Measurements from ENCODE around the gene RBBP9. TPM values are rescaled to one million over a fixed set of nuclear protein-coding genes. Genes with fewer than 3 reads are reported as not detected.
"Not testable (repeated sequence)": the region's sequence is repeated elsewhere in the genome, so short reads cannot be mapped to it uniquely, and the experiment has no call there.

The RBBP9 gene
- polyA plus RNA-seq, 1 donor from 2014 or later = 34.4 TPM

DNA sequence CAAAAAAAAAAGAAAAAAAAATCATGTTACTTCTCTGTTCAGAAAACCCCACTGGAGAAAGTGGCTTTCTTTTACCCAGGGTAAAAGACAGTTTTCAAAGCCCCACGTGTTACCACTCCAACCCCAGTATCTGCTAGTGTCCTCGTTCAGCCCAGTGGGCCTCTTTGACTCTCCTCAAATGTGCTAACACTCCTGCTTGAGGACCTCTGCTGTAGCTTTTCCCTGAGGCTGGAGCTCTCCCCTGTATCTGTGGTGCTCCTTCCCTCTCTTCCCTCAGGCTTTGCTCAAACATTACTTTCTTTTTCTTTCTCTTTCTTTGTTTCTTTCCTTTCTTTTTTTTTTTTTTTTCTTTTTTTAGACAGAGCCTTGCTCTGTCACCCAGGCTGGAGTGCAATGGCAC lies 26.0 kb upstream of the RBBP9 start:
- Histone ChIP-seq H3K79me2 (replicated peaks; ENCODE audit: insufficient read depth, low read length) (no peaks in the 10 kb centered on the region), H3K27me3 (ENCODE audit: insufficient read depth, low read depth, low read length) (no peaks in the 10 kb centered on the region), H3K36me3 (ENCODE audit: insufficient read depth, low read length) (no peaks in the 10 kb centered on the region), H3F3A (ENCODE audit: insufficient read depth, low read length, poor library complexity, severe bottlenecking) (no peaks in the 10 kb centered on the region), H2AFZ (ENCODE audit: low read depth, low read length) (no peak overlapping the region), H3K4me2 (ENCODE audit: low read length) (no peak overlapping the region), H4K20me1 (ENCODE audit: insufficient read depth) (no peaks in the 10 kb centered on the region), H3K9me3 (ENCODE audit: low read length) (no peaks in the 10 kb centered on the region), H3K27ac (ENCODE audit: low read length) (no peak overlapping the region), H3K9ac (ENCODE audit: low read length) (no peak overlapping the region), H3K4me3 (ENCODE audit: low read length) (no peak overlapping the region), H3K9me2 (ENCODE audit: insufficient read depth, low read length) (no peaks in the 10 kb centered on the region)
- TF ChIP-seq TAF1 (IDR thresholded peaks at IDR 0.05; ENCODE audit: low read depth) = no peak
- TF ChIP-seq MXI1 (conservative IDR thresholded peaks at IDR 0.05; ENCODE audit: poor library complexity, severe bottlenecking) = no peak
- TF ChIP-seq EZH2 (IDR thresholded peaks at IDR 0.05; ENCODE audit: borderline replicate concordance, insufficient read depth, low read length, poor library complexity, severe bottlenecking) = no peak
- no peak for TF ChIP-seq RAD21 (conservative IDR thresholded peaks at IDR 0.05)
- TF ChIP-seq REST (IDR thresholded peaks at IDR 0.05; ENCODE audit: borderline replicate concordance) = no peak
- no peak for TF ChIP-seq EP300 (conservative IDR thresholded peaks at IDR 0.05; ENCODE audit: poor library complexity, severe bottlenecking)
- TF ChIP-seq SMC3 (conservative IDR thresholded peaks at IDR 0.05; ENCODE audit: poor library complexity) = no peak
- TF ChIP-seq, protein P1, sequence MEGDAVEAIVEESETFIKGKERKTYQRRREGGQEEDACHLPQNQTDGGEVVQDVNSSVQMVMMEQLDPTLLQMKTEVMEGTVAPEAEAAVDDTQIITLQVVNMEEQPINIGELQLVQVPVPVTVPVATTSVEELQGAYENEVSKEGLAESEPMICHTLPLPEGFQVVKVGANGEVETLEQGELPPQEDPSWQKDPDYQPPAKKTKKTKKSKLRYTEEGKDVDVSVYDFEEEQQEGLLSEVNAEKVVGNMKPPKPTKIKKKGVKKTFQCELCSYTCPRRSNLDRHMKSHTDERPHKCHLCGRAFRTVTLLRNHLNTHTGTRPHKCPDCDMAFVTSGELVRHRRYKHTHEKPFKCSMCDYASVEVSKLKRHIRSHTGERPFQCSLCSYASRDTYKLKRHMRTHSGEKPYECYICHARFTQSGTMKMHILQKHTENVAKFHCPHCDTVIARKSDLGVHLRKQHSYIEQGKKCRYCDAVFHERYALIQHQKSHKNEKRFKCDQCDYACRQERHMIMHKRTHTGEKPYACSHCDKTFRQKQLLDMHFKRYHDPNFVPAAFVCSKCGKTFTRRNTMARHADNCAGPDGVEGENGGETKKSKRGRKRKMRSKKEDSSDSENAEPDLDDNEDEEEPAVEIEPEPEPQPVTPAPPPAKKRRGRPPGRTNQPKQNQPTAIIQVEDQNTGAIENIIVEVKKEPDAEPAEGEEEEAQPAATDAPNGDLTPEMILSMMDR (IDR thresholded peaks at IDR 0.05; ENCODE audit: poor library complexity, severe bottlenecking) = no peak
- no peak for TF ChIP-seq POLR2AphosphoS5 (IDR thresholded peaks at IDR 0.05)

- H3F3A ChIP-seq (ENCODE audit: insufficient read depth, low read length, poor library complexity, severe bottlenecking); H3K36me3 ChIP-seq (ENCODE audit: insufficient read depth, low read length); H3K9ac ChIP-seq (ENCODE audit: low read length); H3K4me2 ChIP-seq (ENCODE audit: low read length); H2AFZ ChIP-seq (ENCODE audit: low read depth, low read length); H3K4me3 ChIP-seq (ENCODE audit: low read length); H3K79me2 ChIP-seq (replicated peaks; ENCODE audit: insufficient read depth, low read length); H3K9me2 ChIP-seq (ENCODE audit: insufficient read depth, low read length); H4K20me1 ChIP-seq (ENCODE audit: insufficient read depth); H3K27me3 ChIP-seq (ENCODE audit: insufficient read depth, low read depth, low read length); H3K27ac ChIP-seq (ENCODE audit: low read length); H3K9me3 ChIP-seq (ENCODE audit: low read length): not testable (repeated sequence)
Measured at GRCh38 chr20:18522066-18522465, 25.0 kb upstream of the RBBP9 start.

GRCh38 chr20:18515973-18516372 lies 18.9 kb upstream of the RBBP9 start:
- Histone ChIP-seq H2AFZ (ENCODE audit: low read depth, low read length) (no peak overlapping the region), H3K9ac (ENCODE audit: low read length) (no peak overlapping the region), H3K9me3 (ENCODE audit: low read length) (no peaks in the 10 kb centered on the region), H3F3A (ENCODE audit: insufficient read depth, low read length, poor library complexity, severe bottlenecking) (no peaks in the 10 kb centered on the region), H3K79me2 (replicated peaks; ENCODE audit: insufficient read depth, low read length) (no peaks in the 10 kb centered on the region), H3K9me2 (ENCODE audit: insufficient read depth, low read length) (no peaks in the 10 kb centered on the region), H3K36me3 (ENCODE audit: insufficient read depth, low read length) (no peaks in the 10 kb centered on the region), H4K20me1 (ENCODE audit: insufficient read depth) (no peaks in the 10 kb centered on the region), H3K27ac (ENCODE audit: low read length) (no peak overlapping the region), H3K4me2 (ENCODE audit: low read length) (no peak overlapping the region), H3K27me3 (ENCODE audit: insufficient read depth, low read depth, low read length) (no peaks in the 10 kb centered on the region), H3K4me3 (ENCODE audit: low read length) (no peak overlapping the region)
- no peak for TF ChIP-seq RAD21 (conservative IDR thresholded peaks at IDR 0.05)
- TF ChIP-seq POLR2AphosphoS5 (IDR thresholded peaks at IDR 0.05) = no peak
- no peak for TF ChIP-seq TAF1 (IDR thresholded peaks at IDR 0.05; ENCODE audit: low read depth)
- TF ChIP-seq, protein P1 (IDR thresholded peaks at IDR 0.05; ENCODE audit: poor library complexity, severe bottlenecking) = no peak
- TF ChIP-seq EP300 (conservative IDR thresholded peaks at IDR 0.05; ENCODE audit: poor library complexity, severe bottlenecking) = no peak
- TF ChIP-seq EZH2 (IDR thresholded peaks at IDR 0.05; ENCODE audit: borderline replicate concordance, insufficient read depth, low read length, poor library complexity, severe bottlenecking) = no peak
- TF ChIP-seq SMC3 (conservative IDR thresholded peaks at IDR 0.05; ENCODE audit: poor library complexity) = no peak
- TF ChIP-seq REST (IDR thresholded peaks at IDR 0.05; ENCODE audit: borderline replicate concordance) = no peak
- no peak for TF ChIP-seq MXI1 (conservative IDR thresholded peaks at IDR 0.05; ENCODE audit: poor library complexity, severe bottlenecking)
